DND-41 (cell line): ENCODE measurements around the gene CFAP53.

ENCODE experiments used
- CTCF ChIP-seq: IDR thresholded peaks from 2 replicates; pipeline ENCODE4 v1.5.1; 2012; ENCODE audit warnings: borderline replicate concordance, low read length, moderate library complexity, mild to moderate bottlenecking; ENCODE audit not compliant: poor library complexity, severe bottlenecking; ENCODE audit errors: extremely low read depth
- EZH2 ChIP-seq: IDR thresholded peaks from 3 replicates; pipeline ENCODE4 v1.6.1; 2012; ENCODE audit warnings: borderline replicate concordance, low read depth, mild to moderate bottlenecking, moderate library complexity, low read length, inconsistent platforms; ENCODE audit not compliant: severe bottlenecking

GRCh38 chr18:50201476-50202018 is 64.7 kb downstream of the CFAP53 start:
- TF ChIP-seq CTCF (no peak), EZH2 (no peak)
